ENCODE results near the gene GGA3.
"Not testable (repeated sequence)": the region's sequence is repeated elsewhere in the genome, so short reads cannot be mapped to it uniquely, and the experiment has no call there.

The GGA3 gene

DNA sequence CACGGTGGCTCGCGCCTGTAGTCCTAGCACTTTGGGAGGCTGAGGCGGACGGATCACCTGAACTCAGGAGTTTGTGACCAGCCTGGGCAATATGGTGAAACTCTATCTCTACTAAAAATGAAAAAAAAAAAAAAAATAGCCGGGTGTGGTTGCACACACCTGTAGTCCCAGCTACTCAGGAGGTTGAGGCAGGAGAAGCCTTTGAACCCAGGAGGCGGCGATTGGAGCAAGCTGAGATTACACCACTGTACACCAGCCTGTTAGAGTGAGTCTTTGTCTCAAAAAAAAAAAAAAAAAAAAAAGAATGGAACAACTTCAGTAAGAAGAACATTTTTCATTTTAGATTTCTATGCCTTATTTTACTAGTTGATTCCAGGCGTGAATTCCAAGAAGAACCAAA is 53.2 kb downstream of the GGA3 start:
- DNase-seq = no peak

DNA sequence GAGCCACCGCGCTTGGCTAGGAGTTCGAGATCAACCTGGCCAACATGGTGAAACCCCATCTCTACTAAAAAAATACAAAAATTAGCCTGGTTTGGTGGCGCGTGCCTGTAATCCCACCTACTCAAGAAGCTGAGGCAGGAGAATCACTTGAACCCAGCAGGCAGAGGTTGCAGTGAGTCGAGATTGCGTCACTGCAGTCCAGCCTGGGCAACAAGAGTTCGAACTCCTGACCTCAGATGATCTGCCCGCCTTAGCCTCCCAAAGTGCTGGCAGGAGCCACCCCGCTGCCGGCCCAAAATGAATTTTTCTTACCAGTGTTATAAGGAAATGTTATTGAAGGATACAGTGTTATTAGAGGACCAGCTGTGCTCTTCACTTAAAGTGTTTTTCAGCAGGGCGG is 53.6 kb downstream of the GGA3 start:
- no peak for DNase-seq

DNA sequence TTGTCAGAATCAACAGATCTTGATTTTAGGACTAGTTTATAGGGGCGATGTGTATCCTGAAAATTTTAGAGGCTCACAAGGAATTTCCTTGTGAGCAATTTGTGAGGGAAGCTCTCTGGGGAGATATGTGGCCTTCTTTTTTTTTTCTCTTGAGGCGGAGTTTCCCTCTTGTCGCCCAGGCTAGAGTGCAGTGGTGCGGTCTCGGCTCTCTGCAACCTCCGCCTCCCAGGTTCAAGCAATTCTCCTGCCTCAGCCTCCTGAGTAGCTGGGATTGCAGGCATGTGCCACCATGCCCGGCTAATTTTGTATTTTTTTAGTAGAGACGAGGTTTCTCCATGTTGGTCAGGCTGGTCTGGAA is 54.4 kb downstream of the GGA3 start:
- DNase-seq = not testable (repeated sequence)

DNA sequence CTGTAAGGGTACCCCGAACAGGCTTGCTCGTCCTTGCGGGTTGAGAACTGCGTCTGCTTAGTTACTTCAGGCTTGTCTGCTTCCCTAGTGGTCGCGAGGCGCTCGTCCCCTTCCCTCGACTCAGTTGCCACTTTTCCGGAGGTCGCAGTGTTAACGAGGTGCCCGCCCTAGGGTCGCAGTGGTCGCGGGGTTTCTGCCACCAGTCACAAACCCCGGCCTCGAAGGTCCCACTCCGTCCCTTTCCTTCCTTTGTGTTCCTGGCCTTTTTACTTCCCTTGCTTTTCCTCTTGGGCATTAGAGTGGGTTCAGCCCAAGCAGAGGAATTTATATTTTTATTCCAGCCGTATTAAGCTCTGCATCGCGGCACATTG is 55.6 kb downstream of the GGA3 start:
- no peak for DNase-seq

DNA sequence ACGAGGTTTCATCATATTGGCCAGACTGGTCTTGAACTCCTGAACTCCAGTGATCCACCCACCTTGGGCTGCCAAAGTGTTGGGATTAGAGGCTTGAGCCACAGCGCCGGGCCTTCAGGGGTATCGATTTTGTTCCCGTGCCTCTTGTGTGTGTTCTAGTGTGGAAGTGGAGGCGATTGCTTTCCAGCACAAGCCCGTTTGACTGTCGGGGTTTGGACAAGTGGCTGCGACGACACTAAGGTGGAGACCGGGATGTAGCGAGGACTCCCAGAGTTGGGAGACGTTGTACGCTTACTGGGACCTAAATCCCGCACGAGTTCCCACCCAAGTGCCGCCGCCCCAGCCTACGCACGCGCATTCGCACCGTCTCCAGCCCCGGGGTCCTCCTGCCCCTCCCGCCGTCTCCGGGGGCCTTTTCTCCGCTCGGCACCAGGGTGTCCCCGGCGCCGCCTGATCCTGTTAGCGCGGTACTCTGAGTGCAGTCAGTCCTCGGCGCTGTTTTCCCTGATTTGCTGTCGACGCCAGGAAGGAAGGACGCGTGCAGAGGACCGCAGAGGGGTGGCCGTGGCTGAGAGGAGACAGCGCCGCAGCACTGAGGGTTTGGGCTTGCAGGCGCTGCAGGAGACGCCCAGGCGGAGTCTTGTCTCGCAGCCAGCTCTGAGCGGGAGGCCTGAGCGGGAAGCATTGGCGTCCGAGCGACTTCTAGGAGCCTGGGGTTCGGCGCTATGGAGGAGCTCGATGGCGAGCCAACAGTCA is 56.2 kb downstream of the GGA3 start, which contains the start of gene NUP85:
Gene NUP85 (plus strand): TSS at position 643 of the 756 bp plus-strand sequence. CDS start 83 bp downstream, at position 726.
- peak; percentile 92 for DNase-seq

DNA sequence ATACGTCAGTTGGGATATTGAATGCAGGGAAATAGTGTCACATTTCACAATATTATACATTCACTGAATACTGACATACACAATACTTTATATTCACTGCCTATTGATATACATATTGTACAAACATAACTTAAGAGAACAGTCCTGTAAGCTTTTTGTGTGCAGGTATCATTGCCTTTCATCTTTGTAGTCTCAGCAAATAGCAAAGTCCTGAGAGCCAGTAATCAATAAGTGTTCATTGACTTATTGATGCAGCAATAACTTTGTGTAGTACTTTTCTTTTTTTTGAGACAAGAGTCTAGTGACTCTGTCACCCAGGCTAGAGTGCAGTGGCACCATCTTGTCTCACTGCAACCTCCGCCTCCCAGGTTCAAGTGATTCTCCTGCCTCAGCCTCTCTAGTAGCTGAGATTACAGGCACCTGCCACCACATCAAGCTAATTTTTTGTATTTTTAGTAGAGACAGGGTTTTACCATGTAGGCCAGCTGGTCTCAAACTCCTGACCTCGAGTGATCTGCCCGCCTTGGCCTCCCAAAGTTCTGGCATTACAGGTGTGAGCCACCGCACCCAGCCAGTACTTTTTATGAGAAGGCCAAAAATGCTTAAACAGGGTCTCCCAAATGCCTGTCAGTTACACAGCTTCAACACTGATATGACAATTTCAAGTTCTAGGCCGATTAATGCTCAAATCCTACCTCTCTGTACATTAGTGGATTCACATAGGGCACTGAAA is 61.4 kb downstream of the GGA3 start:
- DNase-seq = no peak

DNA sequence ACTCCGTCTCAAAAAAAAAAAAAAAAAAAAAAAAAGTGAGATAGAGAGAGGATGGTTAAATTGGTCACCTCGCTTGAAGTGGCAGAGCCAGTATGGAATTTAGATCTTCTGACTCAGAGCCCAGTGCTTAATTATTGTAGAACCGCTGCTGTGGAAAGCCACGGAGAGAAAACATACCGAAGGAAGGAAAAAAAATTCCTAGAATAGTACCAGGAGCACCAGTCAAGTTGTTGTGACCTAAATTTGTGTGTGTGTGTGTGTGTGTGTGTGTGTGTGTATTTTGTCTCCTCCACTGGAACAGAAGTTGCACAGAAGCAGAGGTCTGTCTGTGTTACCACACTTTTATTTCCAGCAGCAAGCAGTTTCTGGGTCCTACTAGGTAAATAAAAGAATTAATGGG is 66.5 kb downstream of the GGA3 start:
- DNase-seq = no peak

DNA sequence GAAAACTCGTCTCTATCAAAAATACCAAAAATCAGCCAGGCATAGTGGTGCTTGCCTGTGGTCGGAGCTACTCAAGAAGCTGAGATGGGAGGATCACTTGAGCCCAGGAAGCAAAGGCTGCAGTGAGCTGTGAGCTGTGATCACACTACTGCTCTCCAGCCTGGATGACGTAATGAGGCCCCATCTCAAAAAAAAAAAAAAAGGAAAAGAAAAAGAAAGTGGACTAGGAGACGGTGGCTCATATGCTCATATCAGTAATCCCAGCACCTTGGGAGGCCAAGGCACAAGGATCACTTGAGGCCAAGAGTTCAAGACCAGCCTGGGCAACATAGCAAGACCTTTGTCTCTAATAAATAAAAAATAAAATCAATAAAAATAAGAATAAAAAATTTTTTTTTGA is 69.8 kb downstream of the GGA3 start:
- DNase-seq = no peak

DNA sequence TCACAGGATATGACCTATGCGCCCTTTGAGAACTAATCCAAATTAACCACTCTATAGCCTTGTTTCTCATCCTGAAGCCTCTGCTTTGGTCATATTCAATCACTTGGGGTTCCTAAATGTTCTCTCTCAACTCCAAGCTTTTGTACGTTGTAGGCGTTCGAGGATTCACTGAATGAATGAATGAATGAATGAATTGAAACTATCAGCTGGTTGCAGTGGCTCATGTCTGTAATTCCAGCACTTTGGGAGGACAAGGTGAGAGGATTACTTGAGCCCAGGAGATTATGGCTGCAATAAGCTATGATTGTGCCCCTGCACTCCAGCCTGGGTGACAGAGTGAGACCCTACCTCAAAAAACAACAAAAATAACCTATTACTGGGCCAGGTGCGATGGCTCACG is 72.8 kb downstream of the GGA3 start:
- DNase-seq = no peak
